Ovary (tissue), 3 donors: Measurements from ENCODE around the gene SLC37A1.

Source experiments
- POLR2A ChIP-seq: fragments of 450-650 bp; IDR thresholded peaks from one replicate; pipeline ENCODE4 v1.6.1; 2017; ENCODE audit warnings: antibody characterized with exemption, mild to moderate bottlenecking, moderate library complexity
- TF ChIP-seq, protein P1 (sequence below), 3 donors: fragments of 450-650 bp in 2 of 3; fragments of 200-600 bp in 1 of 3; IDR thresholded peaks; one replicate each; pipeline versions ENCODE4 v1.5.1 to v1.8.0; 2016 to 2022; ENCODE audit warnings: antibody characterized with exemption in 3 of 3, mild to moderate bottlenecking in 1 of 3
- donor health status: DM: no; HTN: no; CAD: no.

GRCh38 chr21:42523211-42523610 is 9.6 kb downstream of the SLC37A1 start:
- TF ChIP-seq, protein P1, sequence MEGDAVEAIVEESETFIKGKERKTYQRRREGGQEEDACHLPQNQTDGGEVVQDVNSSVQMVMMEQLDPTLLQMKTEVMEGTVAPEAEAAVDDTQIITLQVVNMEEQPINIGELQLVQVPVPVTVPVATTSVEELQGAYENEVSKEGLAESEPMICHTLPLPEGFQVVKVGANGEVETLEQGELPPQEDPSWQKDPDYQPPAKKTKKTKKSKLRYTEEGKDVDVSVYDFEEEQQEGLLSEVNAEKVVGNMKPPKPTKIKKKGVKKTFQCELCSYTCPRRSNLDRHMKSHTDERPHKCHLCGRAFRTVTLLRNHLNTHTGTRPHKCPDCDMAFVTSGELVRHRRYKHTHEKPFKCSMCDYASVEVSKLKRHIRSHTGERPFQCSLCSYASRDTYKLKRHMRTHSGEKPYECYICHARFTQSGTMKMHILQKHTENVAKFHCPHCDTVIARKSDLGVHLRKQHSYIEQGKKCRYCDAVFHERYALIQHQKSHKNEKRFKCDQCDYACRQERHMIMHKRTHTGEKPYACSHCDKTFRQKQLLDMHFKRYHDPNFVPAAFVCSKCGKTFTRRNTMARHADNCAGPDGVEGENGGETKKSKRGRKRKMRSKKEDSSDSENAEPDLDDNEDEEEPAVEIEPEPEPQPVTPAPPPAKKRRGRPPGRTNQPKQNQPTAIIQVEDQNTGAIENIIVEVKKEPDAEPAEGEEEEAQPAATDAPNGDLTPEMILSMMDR (IDR thresholded peaks at IDR 0.05) = no peak
- TF ChIP-seq POLR2A = no peak
